ENCODE measurements around the gene MAP3K6.
A peak's percentile ranks its signal among the peaks of the same experiment; 100 is the strongest.

Gene MAP3K6

DNA sequence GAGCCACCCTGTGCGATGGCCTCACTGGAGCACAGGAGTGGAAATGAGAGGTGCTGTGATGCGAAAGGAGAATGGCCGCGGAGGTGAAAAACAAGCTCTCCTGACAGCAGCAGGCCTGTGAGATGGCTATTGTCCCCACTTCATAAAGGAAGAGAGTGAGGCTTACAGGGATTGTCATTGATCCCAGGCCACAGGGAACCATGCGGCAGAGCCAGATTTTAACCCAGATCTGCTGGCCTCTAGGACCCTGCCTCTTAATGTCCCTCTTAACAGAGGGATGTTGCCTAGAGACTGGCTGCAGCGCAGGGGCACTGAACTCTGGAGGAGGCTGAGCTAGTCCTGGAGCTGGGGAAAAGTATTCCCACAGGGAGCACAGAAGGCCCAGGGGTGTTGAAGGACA is 28.0 kb downstream of the MAP3K6 start:
- no peak overlapping the region for H3K4me3 ChIP-seq (ENCODE audit: low read depth, low read length)
- no peak for TF ChIP-seq CTCF (conservative IDR thresholded peaks at IDR 0.05; ENCODE audit: low read depth, low read length)
- DNase-seq (ENCODE audit: low read depth) = no peak

GRCh38 chr1:27336756-27337155 is 30.0 kb downstream of the MAP3K6 start:
- DNase-seq (ENCODE audit: low read depth) = no peak
- no peak for TF ChIP-seq CTCF (conservative IDR thresholded peaks at IDR 0.05; ENCODE audit: low read depth, low read length)
- H3K4me3 ChIP-seq (ENCODE audit: low read depth, low read length) = no peak overlapping the region

GRCh38 chr1:27335506-27336422 is 31.0 kb downstream of the MAP3K6 start:
- no peak for TF ChIP-seq CTCF (conservative IDR thresholded peaks at IDR 0.05; ENCODE audit: low read depth, low read length)
- DNase-seq (ENCODE audit: low read depth) = no peak
- H3K4me3 ChIP-seq (ENCODE audit: low read depth, low read length) = no peak overlapping the region

DNA sequence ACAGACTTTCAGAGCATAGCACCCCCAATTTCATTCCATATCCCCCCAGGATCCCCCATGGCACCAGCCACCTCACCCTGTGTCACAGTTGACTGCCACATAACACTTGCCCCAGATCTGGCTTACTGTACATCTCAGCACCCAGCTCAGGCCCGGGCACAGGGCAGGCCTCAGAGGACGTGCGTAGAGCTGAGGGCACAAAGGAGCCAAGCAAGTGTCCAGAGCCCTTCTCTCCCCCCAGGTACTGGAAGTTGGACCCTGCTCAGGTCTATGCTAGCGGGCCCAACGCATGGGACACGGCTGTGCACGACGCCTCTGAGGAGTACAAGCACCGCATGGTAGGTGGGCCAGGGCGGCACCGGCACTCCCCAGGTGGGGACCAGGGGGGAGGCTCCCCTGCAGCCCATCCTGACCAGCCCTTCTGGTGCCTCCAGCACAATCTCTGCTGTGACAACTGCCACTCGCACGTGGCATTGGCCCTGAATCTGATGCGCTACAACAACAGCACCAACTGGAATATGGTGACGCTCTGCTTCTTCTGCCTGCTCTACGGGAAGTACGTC is 33.0 kb downstream of the MAP3K6 start:
- H3K4me3 ChIP-seq (ENCODE audit: low read depth, low read length) = no peak overlapping the region
- DNase-seq (ENCODE audit: low read depth) = no peak
- no peak for TF ChIP-seq CTCF (conservative IDR thresholded peaks at IDR 0.05; ENCODE audit: low read depth, low read length)

DNA sequence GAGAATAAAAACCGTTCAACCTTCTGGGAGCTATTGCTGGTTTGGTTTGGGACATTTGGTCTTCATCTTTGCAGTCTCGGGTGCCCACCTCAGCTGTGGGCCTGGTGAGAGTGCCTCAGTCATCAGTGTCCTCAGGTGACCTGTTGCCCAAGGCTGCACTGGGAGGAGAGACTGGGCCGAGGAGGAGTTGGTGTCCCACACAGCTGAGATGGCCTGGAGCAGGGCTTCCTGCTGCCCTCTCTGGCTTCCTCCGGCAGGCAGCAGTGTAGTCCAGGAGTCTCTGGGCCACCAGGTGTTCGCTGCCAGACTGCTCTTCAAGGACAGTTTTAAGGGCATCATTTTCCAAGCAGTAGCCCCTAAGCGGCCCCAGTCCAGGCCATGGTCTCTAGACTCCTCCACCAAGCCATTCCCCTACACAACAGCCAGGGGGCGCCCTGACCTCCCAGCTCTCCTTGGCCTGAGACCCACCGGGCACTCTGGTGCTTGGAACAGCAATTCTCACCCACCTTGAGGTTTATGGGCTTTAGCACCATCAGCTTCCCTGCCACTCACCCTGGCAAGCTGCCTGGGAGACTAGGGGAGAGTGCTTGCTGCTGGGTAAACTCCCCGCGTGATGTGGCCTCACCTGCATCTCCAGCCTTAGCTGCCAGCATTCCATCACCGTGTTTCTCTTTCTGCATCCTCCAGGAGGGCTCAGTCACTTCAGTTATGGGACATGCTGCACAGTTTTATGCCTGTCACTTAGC is 34.1 kb downstream of the MAP3K6 start:
- no peak overlapping the region for H3K4me3 ChIP-seq (ENCODE audit: low read depth, low read length)
- peak; percentile 59 for DNase-seq (ENCODE audit: low read depth)
- peak; percentile 90 for TF ChIP-seq CTCF (conservative IDR thresholded peaks at IDR 0.05; ENCODE audit: low read depth, low read length)

- TF ChIP-seq CTCF (conservative IDR thresholded peaks at IDR 0.05; ENCODE audit: low read depth, low read length) = no peak
- no peak overlapping the region for H3K4me3 ChIP-seq (ENCODE audit: low read depth, low read length)
- DNase-seq (ENCODE audit: low read depth) = no peak
Observed at GRCh38 chr1:27331922-27332321, 34.8 kb downstream of the MAP3K6 start.

Data from choroid plexus epithelial cell (primary cell).